GM21423 (cell line): Measurements from ENCODE around the gene HSDL1.
A peak's percentile ranks its signal among the peaks of the same experiment; 100 is the strongest.

Experiments
- ATAC-seq: cut with Tn5 transposase; IDR thresholded peaks from one replicate; pipeline ENCODE4 v1.9.1; 2021; ENCODE audit warnings: mild to moderate bottlenecking, moderate library complexity; ENCODE audit not compliant: unreplicated experiment

The HSDL1 gene

DNA sequence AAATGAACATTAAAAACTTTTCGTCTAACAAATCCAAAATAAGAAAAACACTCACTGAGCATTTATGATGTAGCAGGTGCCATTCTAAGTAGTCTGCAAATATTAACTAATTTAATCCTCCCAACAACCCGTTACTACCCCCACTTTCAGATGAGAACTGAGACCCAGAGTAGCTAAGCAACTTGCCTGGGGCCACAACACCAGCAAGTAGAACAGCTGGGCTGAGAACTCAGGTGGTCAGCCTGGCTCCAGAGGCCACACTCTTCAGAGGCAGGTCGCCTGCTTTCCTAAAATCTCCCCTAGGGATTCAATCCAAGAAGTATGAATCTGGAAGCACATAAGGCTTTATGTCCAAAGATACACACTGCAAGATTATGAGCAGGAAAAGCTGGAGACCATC is 34.5 kb downstream of the HSDL1 start:
- ATAC-seq = no peak

GRCh38 chr16:84109598-84110335 is 35.2 kb downstream of the HSDL1 start:
- no peak for ATAC-seq

GRCh38 chr16:84107921-84108320 is 37.1 kb downstream of the HSDL1 start:
- no peak for ATAC-seq

DNA sequence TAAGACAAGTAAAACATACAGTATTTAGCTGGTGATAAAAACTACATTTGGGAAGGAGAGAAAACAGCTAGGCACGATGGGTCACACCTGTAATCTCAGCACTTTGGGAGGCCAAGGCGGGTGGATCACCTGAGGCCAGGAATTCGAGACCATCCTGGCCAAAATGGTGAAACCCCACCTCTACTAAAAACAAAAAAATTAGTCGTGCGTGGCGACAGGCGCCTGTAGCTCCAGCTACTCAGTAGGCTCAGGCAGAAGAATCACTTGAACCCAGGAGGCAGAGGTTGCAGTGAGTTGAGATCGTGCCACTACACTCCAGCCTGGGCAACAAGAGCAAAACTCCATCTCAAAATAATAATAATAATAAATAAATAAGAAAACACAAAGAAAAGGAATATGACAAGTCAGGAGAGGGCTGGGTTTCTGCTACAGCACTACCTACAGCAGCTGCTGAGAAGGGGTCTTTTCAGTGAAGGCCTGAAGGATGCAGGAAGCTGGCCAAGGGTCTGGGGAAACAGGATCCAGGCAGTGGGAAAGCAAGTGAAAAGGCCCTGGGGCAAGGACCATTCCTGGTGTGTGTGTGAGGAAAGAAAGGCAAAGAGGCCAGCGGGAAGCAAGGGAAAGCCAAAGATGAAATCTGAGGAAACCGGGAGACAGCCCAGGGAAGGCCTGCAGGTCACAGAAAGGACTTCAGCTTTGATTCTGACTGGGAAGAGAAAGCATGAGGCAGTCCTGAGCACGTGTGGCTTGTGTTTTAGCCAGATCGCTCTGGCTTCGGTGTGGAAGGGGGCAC is 38.8 kb downstream of the HSDL1 start:
- ATAC-seq = no peak

- ATAC-seq = no peak
These were observed 39.6 kb downstream of the HSDL1 start for GRCh38 chr16:84105301-84105815.

GRCh38 chr16:84104231-84104630 is 40.7 kb downstream of the HSDL1 start:
- ATAC-seq = no peak

DNA sequence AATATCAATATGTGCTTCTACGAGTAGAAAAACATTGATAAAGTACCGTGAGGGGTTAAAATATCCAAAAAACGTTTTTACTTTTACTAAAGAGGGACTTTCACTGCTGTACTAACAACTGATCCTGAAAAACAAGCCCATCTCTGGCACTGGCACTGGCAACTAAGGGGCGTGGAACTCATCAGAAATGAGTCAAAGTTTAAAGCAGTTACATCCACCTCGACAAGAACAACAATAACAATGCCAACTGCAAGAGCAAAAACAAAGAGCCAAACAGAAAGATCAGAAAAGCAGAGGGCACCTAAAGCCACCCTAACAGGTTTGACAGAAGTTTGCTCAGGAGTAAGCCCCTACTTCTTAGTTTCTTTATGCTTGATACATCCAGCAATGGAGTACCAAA is 41.3 kb downstream of the HSDL1 start:
- no peak for ATAC-seq

- no peak for ATAC-seq
These were observed 46.0 kb downstream of the HSDL1 start for GRCh38 chr16:84098939-84099338.

GRCh38 chr16:84096447-84097005 is 48.5 kb downstream of the HSDL1 start:
- no peak for ATAC-seq

DNA sequence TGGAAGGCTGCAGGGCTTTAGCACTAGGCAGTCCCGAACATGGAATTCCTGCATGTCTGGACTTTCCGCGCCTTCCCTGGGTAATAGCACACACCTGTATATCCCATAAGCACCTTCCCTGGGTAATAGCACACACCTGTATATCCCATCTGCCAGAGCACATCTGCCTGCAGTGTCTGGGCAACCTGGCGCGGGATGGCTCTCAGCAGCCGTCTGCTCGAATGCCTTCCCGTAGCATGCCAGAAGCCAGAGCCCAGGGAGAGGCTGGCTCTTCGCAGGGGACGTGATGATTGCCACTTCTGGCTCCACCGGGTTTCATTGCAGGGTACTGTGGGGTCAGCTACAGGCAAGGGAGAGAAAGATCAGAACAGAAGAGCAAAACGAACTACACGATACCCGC is 49.5 kb downstream of the HSDL1 start:
- ATAC-seq = no peak

GRCh38 chr16:84093879-84094270 is 51.1 kb downstream of the HSDL1 start:
- ATAC-seq = no peak

- ATAC-seq = no peak
These were observed 51.7 kb downstream of the HSDL1 start for GRCh38 chr16:84093120-84093878.

DNA sequence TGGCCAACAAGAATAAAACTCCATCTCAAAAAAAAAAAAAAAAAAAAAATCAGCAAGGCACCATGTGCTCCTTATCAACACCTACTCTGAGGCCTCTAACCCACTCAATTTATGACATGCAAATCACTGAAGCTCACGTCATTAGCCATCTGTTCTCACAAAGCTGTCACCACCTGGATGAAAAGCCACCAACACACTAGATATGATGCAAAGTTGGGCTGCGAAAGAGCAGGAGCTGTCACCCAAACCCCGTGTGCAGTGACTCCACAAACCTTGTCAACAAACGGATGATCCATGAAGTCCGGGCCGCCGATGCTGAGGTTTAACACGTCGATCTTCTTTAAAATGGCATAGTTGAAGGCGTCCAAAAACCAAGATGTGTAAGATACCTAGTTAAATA is 53.5 kb downstream of the HSDL1 start:
- ATAC-seq = no peak

DNA sequence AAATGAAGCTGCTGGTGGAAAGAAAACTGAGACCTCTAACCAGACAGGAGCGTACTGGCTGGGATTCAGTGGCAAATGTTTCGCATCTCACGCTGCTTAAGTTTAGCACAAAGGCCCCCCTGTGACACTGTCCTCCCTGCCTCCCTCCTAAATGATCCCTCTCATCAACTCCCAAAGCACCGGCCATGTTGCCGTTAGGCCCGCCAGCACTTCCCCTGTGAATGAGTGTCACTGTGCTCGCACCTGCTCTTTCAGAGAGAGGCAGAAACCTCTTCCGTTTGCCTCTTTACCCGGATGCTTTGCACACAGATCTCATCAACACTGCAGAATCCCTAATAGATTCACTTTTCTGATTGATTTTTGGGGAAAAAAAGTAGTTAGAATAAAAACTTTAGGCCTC is 54.8 kb downstream of the HSDL1 start:
- ATAC-seq = no peak

- ATAC-seq = peak; percentile 80
These were observed 56.1 kb downstream of the HSDL1 start for GRCh38 chr16:84088695-84089395.

DNA sequence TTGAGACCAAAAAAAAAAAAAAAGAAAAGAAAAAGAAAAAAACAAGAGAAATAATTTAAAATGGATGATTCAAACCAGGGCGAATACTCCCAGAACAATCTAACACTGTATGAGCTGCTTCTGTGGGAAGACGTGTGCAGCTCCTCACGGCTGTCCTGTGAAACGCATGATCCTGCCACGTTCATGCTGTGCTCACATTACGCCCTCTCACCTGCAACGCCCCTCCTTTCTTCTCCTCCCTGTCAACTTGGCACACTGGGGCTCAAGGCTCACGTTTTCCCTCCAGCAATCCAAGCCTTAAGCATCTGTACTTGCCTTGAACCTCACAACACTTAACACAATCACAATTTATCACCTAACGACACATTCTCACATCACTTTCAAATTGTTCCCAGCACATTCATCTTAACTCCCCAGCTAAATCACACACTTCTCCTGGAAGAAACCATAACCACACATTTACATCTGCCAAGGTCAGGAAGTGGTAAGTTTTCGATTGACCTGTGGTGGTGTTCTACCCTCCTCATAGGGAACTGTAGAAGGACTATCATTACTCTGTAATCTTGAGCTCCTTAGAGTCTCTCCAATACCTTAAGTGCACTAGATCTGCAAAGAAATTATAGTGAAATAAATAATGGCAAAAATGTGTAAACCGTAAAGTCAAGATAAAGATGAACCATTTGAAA is 57.4 kb downstream of the HSDL1 start:
- no peak for ATAC-seq

- ATAC-seq = no peak
These were observed 58.0 kb downstream of the HSDL1 start for GRCh38 chr16:84087001-84087400.

- ATAC-seq = no peak
These were observed 58.6 kb downstream of the HSDL1 start for GRCh38 chr16:84086341-84086740.

- no peak for ATAC-seq
These were observed 59.2 kb downstream of the HSDL1 start for GRCh38 chr16:84085773-84086172.

DNA sequence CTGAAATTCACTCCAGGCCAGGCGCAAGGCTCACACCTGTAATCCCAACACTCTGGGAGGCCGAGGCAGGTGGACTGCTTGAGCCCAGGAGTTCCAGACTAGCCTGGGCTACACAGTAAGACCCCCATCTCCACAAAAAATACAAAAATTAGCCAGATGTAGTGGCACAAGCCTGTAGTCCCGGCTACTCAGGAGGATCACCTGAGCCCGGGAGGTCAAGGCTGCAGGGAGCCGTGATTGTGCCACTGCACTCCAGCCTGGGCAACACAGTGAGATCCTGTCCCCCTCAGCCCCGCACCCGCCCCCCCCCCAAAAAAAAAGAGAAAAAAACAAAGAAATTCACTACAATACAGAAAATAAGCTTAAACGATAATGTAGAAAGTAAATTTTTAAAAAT is 59.7 kb downstream of the HSDL1 start:
- ATAC-seq = no peak
